Ovary (tissue), 9 donors: ENCODE measurements around the gene CCDC81. TPM values are rescaled to one million over a fixed set of nuclear protein-coding genes. Genes with fewer than 3 reads are reported as not detected.

Source experiments
- DNase-seq, 5 donors: peaks; one replicate each; pipeline ENCODE4 v3.0.0-alpha.2; 2019 to 2020
- H3K27ac ChIP-seq, 2 donors: fragments of 200-600 bp; one replicate each; pipeline versions ENCODE4 v1.5.1 to v1.8.0; 2019 to 2022
- H3K27me3 ChIP-seq: fragments of 200-600 bp; one replicate; pipeline ENCODE4 v1.8.0; 2022
- H3K36me3 ChIP-seq: fragments of 200-600 bp; sonication (generic); one replicate; pipeline ENCODE4 v1.5.1; 2019
- H3K4me1 ChIP-seq: one replicate; pipeline ENCODE4 v1.8.1; 2013; ENCODE audit warnings: mild to moderate bottlenecking, moderate library complexity; ENCODE audit not compliant: insufficient read depth
- H3K4me3 ChIP-seq: fragments of 200-600 bp; sonication (generic); one replicate; pipeline ENCODE4 v1.5.1; 2017
- H3K9me3 ChIP-seq, 2 donors: fragments of 200-600 bp in 1 of 2; sonication (generic) in 1 of 2; one replicate each; pipeline versions ENCODE4 v1.5.1 to v1.8.1; 2013 to 2019; ENCODE audit warnings: mild to moderate bottlenecking in 1 of 2, moderate library complexity in 1 of 2
- CTCF ChIP-seq, 3 donors: fragments of 450-650 bp in 2 of 3; fragments of 200-600 bp in 1 of 3; IDR thresholded peaks; one replicate each; pipeline versions ENCODE4 v1.5.1 to v1.8.0; 2016 to 2022; ENCODE audit warnings: antibody characterized with exemption in 3 of 3, mild to moderate bottlenecking in 1 of 3
- EP300 ChIP-seq: sonication (generic); formaldehyde crosslinking; IDR thresholded peaks from one replicate; pipeline ENCODE4 v1.6.1; 2017; ENCODE audit warnings: antibody characterized with exemption
- POLR2A ChIP-seq: fragments of 450-650 bp; IDR thresholded peaks from one replicate; pipeline ENCODE4 v1.6.1; 2017; ENCODE audit warnings: antibody characterized with exemption, mild to moderate bottlenecking, moderate library complexity
- WGBS, 3 donors: extraction: QIAGEN DNeasy Blood & Tissue Kit in 1 of 3; methylation state at CpG; one replicate each; pipeline versions ENCODE4 v1.1.5 to v1.1.7; 2013 to 2017; 5-methylcytosine and 5-hydroxymethylcytosine counted together
- intact Hi-C, 4 donors: fragments of 100-400 bp; cut with DNase I; formaldehyde crosslinking; loops; one replicate each; pipeline versions ENCODE4 v1.11.0 to v1.15.1; 2022 to 2023
- polyA plus RNA-seq, 2 donors: library from polyadenylated mRNA; stranded (reverse); fragments of 200-250 nt in 1 of 2; fragments of 350-450 nt in 1 of 2; fragmentation: Illumina TruSeq in 1 of 2; extraction: RNeasy Lipid Tissue Mini Kit (QIAGEN cat#74804) in 1 of 2; gene quantifications; one replicate each; pipeline ENCODE4 v1.2.3, GENCODE V29; 2013 to 2014
- total RNA-seq, 7 donors: library from RNA; depleted of rRNA in 2 of 7; stranded (reverse); fragments of >200 nt in 2 of 7; fragmentation: NEBNext Ultra II Directional in 3 of 7; extraction: Animal tissue kit (Norgen Biotek cat#: 25700) in 3 of 7; gene quantifications; one replicate each; pipeline versions ENCODE4 v1.1.0 to v1.2.4, GENCODE V29; 2016 to 2023
- donor health status: DM: no; HTN: no; CAD: no; lungs with moderate emphysema.
- donor health status: DM: no; HTN: no; CAD: no.
- donor health status: Bipolar disorder and iron deficiency.
- donor health status: DM: yes; HTN: yes; CAD: no.
- donor health status: DM: no; HTN: no; CAD: no.
- donor health status: DM: yes; HTN: yes; CAD: no.

CCDC81 gene
- total and polyA plus RNA-seq, 9 donors = 0.36 to 9.5 (median 1.9) TPM

- peaks cover 2% of the 10 kb centered on the region for H3K4me1 ChIP-seq
- H3K27ac ChIP-seq = no peak overlapping the region
- TF ChIP-seq CTCF (IDR thresholded peaks at IDR 0.05) (no peak), POLR2A (no peak), EP300 (no peak)
- no peak overlapping the region for H3K4me3 ChIP-seq
- no peaks in the 10 kb centered on the region for H3K9me3 ChIP-seq
- H3K36me3 ChIP-seq = no peaks in the 10 kb centered on the region
- intact Hi-C loops = no loop called here
- no peak for DNase-seq
- H3K27me3 ChIP-seq = no peaks in the 10 kb centered on the region
These were observed 3.3 kb downstream of the CCDC81 start for GRCh38 chr11:86377972-86378371.

- TF ChIP-seq POLR2A = no peak
- TF ChIP-seq EP300 = no peak
- no peak for TF ChIP-seq CTCF (IDR thresholded peaks at IDR 0.05)
- WGBS, 3 donors = 89 to 94% (median 91%) methylated on average over 2 of the region's 2 CpGs
- Histone ChIP-seq H3K4me1 (no peaks in the 10 kb centered on the region), H3K9me3 (no peaks in the 10 kb centered on the region), H3K36me3 (no peaks in the 10 kb centered on the region), H3K4me3 (no peak overlapping the region), H3K27me3 (no peaks in the 10 kb centered on the region), H3K27ac (no peak overlapping the region)
- intact Hi-C loops = no loop called here
- DNase-seq = no peak
These were observed 5.8 kb downstream of the CCDC81 start for GRCh38 chr11:86380295-86381059.

- Histone ChIP-seq H3K9me3 (no peaks in the 10 kb centered on the region), H3K36me3 (no peaks in the 10 kb centered on the region), H3K27me3 (no peaks in the 10 kb centered on the region), H3K4me3 (no peak overlapping the region), H3K4me1 (no peaks in the 10 kb centered on the region), H3K27ac (no peak overlapping the region)
- 75 to 79% (median 76%) methylated on average over 5 of the region's 5 CpGs for WGBS, 3 donors
- intact Hi-C loops = no loop called here
- DNase-seq = no peak
- TF ChIP-seq EP300 (no peak), CTCF (IDR thresholded peaks at IDR 0.05) (no peak), POLR2A (no peak)
These were observed 8.6 kb downstream of the CCDC81 start for GRCh38 chr11:86383041-86383955.

GRCh38 chr11:86386283-86386682 lies 11.6 kb downstream of the CCDC81 start:
- WGBS, 3 donors = 91 to 95% (median 94%) methylated on average over 2 of the region's 2 CpGs
- Histone ChIP-seq H3K4me3 (no peak overlapping the region), H3K9me3 (no peaks in the 10 kb centered on the region), H3K36me3 (no peaks in the 10 kb centered on the region), H3K27me3 (no peaks in the 10 kb centered on the region), H3K4me1 (no peaks in the 10 kb centered on the region), H3K27ac (no peak overlapping the region)
- TF ChIP-seq EP300 = no peak
- TF ChIP-seq POLR2A = no peak
- no peak for TF ChIP-seq CTCF (IDR thresholded peaks at IDR 0.05)
- intact Hi-C loops = no loop called here
- DNase-seq = no peak
